Endometrial microvascular endothelial cells (primary cell): Measurements from ENCODE around the gene NDUFV1. TPM values are rescaled to one million over a fixed set of nuclear protein-coding genes. Genes with fewer than 3 reads are reported as not detected.
"Not testable (repeated sequence)": the region's sequence is repeated elsewhere in the genome, so short reads cannot be mapped to it uniquely, and the experiment has no call there.

Experiments used
- in situ Hi-C: cut with HindIII; loops from 2 replicates; pipeline ENCODE4 v1.10.0; 2017; ENCODE audit warnings: low sequenced_read_pairs, low pct_unique_long_range_greater_than_20kb; ENCODE audit errors: inconsistent ontology term
- total RNA-seq: library from RNA; depleted of rRNA; stranded (reverse); fragments of >200 nt; gene quantifications from one replicate; pipeline ENCODE4 v1.2.3, GENCODE V29; 2015; ENCODE audit errors: inconsistent ontology term

The NDUFV1 gene
- 254 TPM for total RNA-seq

- in situ Hi-C loops = no loop called here
These were observed at the start of gene NDUFV1 for GRCh38 chr11:67606492-67607295. NDUFV1 (plus strand) TSS chr11:67606936; CDS start chr11:67607005, 69 bp downstream.

GRCh38 chr11:67558084-67558772 is 48.5 kb upstream of the NDUFV1 start:
- in situ Hi-C loops = no loop called here

GRCh38 chr11:67561971-67562619 is 44.6 kb upstream of the NDUFV1 start:
- in situ Hi-C loops = no loop called here

GRCh38 chr11:67562963-67563704 is 43.6 kb upstream of the NDUFV1 start:
- in situ Hi-C loops = no loop called here

- in situ Hi-C loops = not testable (repeated sequence)
These were observed 43.0 kb upstream of the NDUFV1 start for GRCh38 chr11:67563705-67564114.

GRCh38 chr11:67564230-67564629 is 42.5 kb upstream of the NDUFV1 start:
- in situ Hi-C loops = no loop called here

GRCh38 chr11:67571443-67571842 is 35.3 kb upstream of the NDUFV1 start:
- in situ Hi-C loops = no loop called here

- in situ Hi-C loops = no loop called here
These were observed 34.4 kb upstream of the NDUFV1 start for GRCh38 chr11:67572305-67572704.

- in situ Hi-C loops = no loop called here
These were observed 33.9 kb upstream of the NDUFV1 start for GRCh38 chr11:67572747-67573419.

GRCh38 chr11:67574938-67575337 is 31.8 kb upstream of the NDUFV1 start:
- in situ Hi-C loops = no loop called here

GRCh38 chr11:67576735-67577475 is 29.8 kb upstream of the NDUFV1 start:
- in situ Hi-C loops = no loop called here

GRCh38 chr11:67577951-67578350 is 28.8 kb upstream of the NDUFV1 start:
- in situ Hi-C loops = no loop called here

GRCh38 chr11:67581469-67581868 is 25.3 kb upstream of the NDUFV1 start:
- in situ Hi-C loops = no loop called here

GRCh38 chr11:67582011-67582410 is 24.7 kb upstream of the NDUFV1 start:
- in situ Hi-C loops = no loop called here

- in situ Hi-C loops = no loop called here
These were observed 23.2 kb upstream of the NDUFV1 start, which contains the start of gene GSTP1 for GRCh38 chr11:67583247-67584204. GSTP1 (plus strand) TSS chr11:67583812; CDS start chr11:67583844, 32 bp downstream.

GRCh38 chr11:67584205-67584880 is 22.4 kb upstream of the NDUFV1 start:
- in situ Hi-C loops = no loop called here
